Loucy (cell line): ENCODE measurements around the gene EDC3.

ENCODE experiments used
- CTCF ChIP-seq: fragments of 200-600 bp; sonication (generic); conservative IDR thresholded peaks from 2 replicates; pipeline ENCODE4 v1.5.1; 2014; ENCODE audit warnings: mild to moderate bottlenecking, antibody characterized with exemption, low read length
- EZH2phosphoT487 ChIP-seq: fragments of 200-600 bp; IDR thresholded peaks from 2 replicates; pipeline ENCODE4 v1.6.1; 2018; ENCODE audit warnings: antibody characterized with exemption, mild to moderate bottlenecking, moderate library complexity, borderline replicate concordance

DNA sequence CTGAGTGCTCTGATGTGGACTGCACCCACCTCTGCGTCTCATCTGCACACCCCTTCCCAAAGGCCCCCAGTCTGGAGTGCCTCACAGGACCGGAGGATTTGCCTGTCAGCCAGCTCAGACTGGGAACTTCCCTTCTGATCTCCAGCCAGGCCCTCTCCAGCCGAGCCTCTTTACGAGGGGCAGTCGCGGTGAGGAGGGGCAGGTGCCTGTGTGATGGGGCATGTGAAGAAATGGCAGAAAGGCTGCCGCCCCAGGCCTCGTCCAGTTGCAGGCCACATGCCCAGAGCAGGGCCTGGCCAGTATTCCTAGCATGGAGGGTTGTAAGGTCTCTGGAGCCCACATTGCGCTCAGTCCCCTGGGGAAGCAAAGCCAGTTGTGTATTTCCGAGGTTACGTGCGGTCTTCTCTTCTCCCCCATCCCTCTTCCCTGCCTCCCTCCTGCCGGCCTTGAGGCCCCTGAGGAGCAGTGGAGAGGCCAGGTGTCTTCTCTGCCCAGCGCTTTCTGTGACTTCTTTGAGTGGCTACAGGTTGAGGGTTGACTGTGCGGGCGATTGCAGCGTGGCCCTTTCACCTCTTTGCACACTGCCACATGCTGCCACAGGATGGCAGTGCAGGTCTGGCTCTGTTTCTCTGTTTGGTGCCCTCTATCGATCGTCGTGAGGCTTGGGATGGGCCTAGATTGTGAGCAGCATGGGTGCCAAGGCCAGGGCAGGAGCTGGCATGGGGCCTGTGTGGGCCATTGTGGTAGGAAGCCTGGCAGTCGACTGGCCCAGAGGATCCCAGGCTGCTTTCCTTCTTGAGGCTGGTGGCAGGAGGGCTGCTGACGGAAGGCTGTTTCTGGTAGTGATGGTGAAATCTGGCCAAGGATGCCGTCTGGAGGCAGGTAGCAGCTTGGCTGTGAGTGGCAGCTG lies 74.9 kb downstream of the EDC3 start:
- peak; percentile 100 for TF ChIP-seq CTCF
- TF ChIP-seq EZH2phosphoT487 = no peak
